Thyroid gland (tissue), 4 donors: ENCODE results near the gene GLA. TPM values are rescaled to one million over a fixed set of nuclear protein-coding genes. Genes with fewer than 3 reads are reported as not detected.

ENCODE experiments used
- DNase-seq, 2 donors: peaks; one replicate each; pipeline ENCODE4 v3.0.0-alpha.2; 2019
- H3K27ac ChIP-seq, 3 donors: fragments of 200-600 bp; sonication (generic); 1 replicate in 2 of 3; 2 replicates in 1 of 3; pipeline ENCODE4 v1.5.1; 2016 to 2019; ENCODE audit warnings: mild to moderate bottlenecking in 1 of 3, moderate library complexity in 1 of 3
- H3K27me3 ChIP-seq: fragments of 200-600 bp; sonication (generic); one replicate; pipeline ENCODE4 v1.5.1; 2019
- H3K36me3 ChIP-seq, 2 donors: fragments of 200-600 bp; sonication (generic); one replicate each; pipeline ENCODE4 v1.5.1; 2016 to 2019
- H3K4me1 ChIP-seq, 2 donors: fragments of 200-600 bp; sonication (generic); one replicate each; pipeline ENCODE4 v1.5.1; 2017 to 2019
- H3K4me3 ChIP-seq, 3 donors: fragments of 200-600 bp; sonication (generic); replicated peaks in 1 of 3; 1 replicate in 2 of 3; 2 replicates in 1 of 3; pipeline ENCODE4 v1.5.1; 2016; ENCODE audit warnings: mild to moderate bottlenecking in 1 of 3
- H3K9me3 ChIP-seq: fragments of 200-600 bp; sonication (generic); one replicate; pipeline ENCODE4 v1.5.1; 2017
- POLR2A ChIP-seq, 2 donors: fragments of 450-650 bp; IDR thresholded peaks; one replicate each; pipeline ENCODE4 v1.6.1; 2017; ENCODE audit warnings: antibody characterized with exemption in 2 of 2, mild to moderate bottlenecking in 2 of 2, moderate library complexity in 1 of 2
- WGBS, 2 donors: methylation state at CpG; one replicate each; pipeline ENCODE4 v1.1.5; 2017; 5-methylcytosine and 5-hydroxymethylcytosine counted together
- intact Hi-C: fragments of 100-400 bp; cut with DNase I; formaldehyde crosslinking; loops from one replicate; pipeline ENCODE4 v1.15.1; 2023
- total RNA-seq, 4 donors: library from RNA; depleted of rRNA; stranded (reverse); fragments of >200 nt; gene quantifications; one replicate each; pipeline ENCODE4 v1.2.3, GENCODE V29; 2016
- TF ChIP-seq, protein P1 (sequence below), 6 experiments: fragments of 200-600 bp in 3 of 6; fragments of 450-650 bp in 3 of 6; sonication (generic) in 3 of 6; IDR thresholded peaks; one replicate each; pipeline ENCODE4 v1.5.1; 2016 to 2019; ENCODE audit warnings: antibody characterized with exemption in 6 of 6, mild to moderate bottlenecking in 2 of 6, inconsistent platforms in 1 of 6, moderate library complexity in 1 of 6

GLA gene
- total RNA-seq, 4 donors from 2014 or later = 16.5 to 37.5 (median 26.8) TPM

DNA sequence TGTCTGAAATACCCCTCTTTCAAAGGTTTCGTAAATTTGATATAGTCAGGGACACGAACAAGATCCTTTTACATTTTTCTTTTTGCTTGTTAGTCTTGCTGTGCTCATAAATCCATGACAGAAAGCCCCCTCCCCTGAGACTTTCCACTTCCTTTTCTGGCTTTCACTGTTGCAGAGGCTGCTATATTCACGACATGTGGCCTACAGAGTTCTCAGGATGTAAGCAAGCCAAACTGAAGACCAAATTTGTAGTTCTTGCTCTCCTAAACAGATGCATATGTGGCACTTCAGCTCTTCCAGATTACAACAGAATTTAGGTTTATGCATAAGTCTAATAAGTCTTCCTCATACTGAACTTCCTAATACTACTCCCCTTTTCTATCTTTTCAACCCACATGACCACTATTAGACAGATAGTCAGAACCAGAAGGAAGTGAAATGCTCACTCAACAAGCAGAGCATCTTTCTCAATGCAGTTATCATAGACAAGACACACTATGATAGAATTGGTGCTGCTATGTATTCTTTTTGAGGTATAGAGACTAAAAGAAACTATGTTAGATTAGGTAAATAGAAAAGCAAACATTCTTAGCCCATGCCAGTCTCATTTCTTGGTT lies 36.7 kb downstream of the GLA start:
- WGBS, 2 donors = 57 to 69% methylated on average over 3 of the region's 3 CpGs
- TF ChIP-seq, protein P1, sequence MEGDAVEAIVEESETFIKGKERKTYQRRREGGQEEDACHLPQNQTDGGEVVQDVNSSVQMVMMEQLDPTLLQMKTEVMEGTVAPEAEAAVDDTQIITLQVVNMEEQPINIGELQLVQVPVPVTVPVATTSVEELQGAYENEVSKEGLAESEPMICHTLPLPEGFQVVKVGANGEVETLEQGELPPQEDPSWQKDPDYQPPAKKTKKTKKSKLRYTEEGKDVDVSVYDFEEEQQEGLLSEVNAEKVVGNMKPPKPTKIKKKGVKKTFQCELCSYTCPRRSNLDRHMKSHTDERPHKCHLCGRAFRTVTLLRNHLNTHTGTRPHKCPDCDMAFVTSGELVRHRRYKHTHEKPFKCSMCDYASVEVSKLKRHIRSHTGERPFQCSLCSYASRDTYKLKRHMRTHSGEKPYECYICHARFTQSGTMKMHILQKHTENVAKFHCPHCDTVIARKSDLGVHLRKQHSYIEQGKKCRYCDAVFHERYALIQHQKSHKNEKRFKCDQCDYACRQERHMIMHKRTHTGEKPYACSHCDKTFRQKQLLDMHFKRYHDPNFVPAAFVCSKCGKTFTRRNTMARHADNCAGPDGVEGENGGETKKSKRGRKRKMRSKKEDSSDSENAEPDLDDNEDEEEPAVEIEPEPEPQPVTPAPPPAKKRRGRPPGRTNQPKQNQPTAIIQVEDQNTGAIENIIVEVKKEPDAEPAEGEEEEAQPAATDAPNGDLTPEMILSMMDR (IDR thresholded peaks at IDR 0.05) = no peak
- TF ChIP-seq POLR2A (IDR thresholded peaks at IDR 0.05) = no peak

DNA sequence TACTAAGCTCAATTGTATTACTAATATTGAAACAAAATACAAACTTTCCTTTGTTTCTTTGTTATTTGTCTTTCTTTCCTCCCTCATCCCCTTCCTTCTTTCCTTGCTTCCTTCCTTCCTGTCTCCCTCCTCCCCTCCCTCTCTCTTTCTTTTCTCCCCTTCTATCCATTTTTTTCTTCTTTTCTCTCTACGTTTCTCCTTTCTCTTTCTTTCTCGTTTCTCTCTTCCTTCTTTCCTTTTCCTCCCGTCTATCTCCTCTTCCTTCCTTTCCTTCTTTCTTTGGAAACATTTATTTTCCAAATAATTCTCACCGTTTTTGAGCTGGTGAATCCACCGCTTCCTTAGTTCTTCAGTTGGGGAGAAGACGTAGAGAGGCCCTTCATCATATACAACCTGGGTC lies 38.0 kb downstream of the GLA start:
- H3K27ac ChIP-seq = no peak overlapping the region
- 74 to 79% methylated on average over 6 of the region's 6 CpGs for WGBS, 2 donors
- DNase-seq = no peak
- H3K9me3 ChIP-seq = no peaks in the 10 kb centered on the region
- intact Hi-C loops = no loop called here
- TF ChIP-seq, protein P1 (IDR thresholded peaks at IDR 0.05) = no peak
- no peak for TF ChIP-seq POLR2A (IDR thresholded peaks at IDR 0.05)
- no peak overlapping the region for H3K4me3 ChIP-seq
- H3K36me3 ChIP-seq = no peaks in the 10 kb centered on the region
- peaks cover 4% of the 10 kb centered on the region for H3K27me3 ChIP-seq
- no peaks in the 10 kb centered on the region for H3K4me1 ChIP-seq

More for the DNA sequence above, 36.7 kb downstream of the GLA start:
- Histone ChIP-seq H3K27me3 (peaks cover 2% of the 10 kb centered on the region), H3K4me3 (no peak overlapping the region), H3K4me1 (no peaks in the 10 kb centered on the region), H3K27ac (no peak overlapping the region), H3K9me3 (no peaks in the 10 kb centered on the region), H3K36me3 (no peaks in the 10 kb centered on the region)
- DNase-seq = no peak
- intact Hi-C loops = no loop called here

DNA sequence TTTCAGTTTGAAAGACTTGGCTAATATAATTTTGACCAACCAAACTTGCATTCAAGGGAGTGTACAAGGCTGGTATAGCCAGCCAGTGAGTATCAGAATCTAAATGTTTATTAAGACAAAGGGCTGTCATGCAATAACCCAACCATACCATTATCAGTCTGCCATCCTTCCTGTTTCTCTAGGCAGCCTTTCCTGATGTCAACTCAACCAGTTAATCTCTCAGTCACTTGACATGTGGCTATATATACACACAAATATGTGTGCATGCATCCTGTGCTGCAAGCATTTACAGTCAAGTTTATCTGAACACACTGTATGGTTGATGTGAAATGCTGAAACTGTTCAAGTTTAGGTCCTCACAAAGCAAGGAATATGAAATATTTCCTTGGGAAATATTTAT lies 38.9 kb downstream of the GLA start:
- no peaks in the 10 kb centered on the region for H3K4me1 ChIP-seq
- no peak for DNase-seq
- no peaks in the 10 kb centered on the region for H3K9me3 ChIP-seq
- no peaks in the 10 kb centered on the region for H3K36me3 ChIP-seq
- peaks cover 4% of the 10 kb centered on the region for H3K27me3 ChIP-seq
- no peak overlapping the region for H3K27ac ChIP-seq
- TF ChIP-seq, protein P1 (IDR thresholded peaks at IDR 0.05) = no peak
- TF ChIP-seq POLR2A (IDR thresholded peaks at IDR 0.05) = no peak
- no peak overlapping the region for H3K4me3 ChIP-seq
- intact Hi-C loops = no loop called here

GRCh38 chrX:101365301-101365795 lies 42.4 kb downstream of the GLA start:
- Histone ChIP-seq H3K27ac (no peak overlapping the region), H3K9me3 (no peaks in the 10 kb centered on the region), H3K27me3 (peaks cover 4% of the 10 kb centered on the region), H3K36me3 (no peaks in the 10 kb centered on the region), H3K4me1 (no peaks in the 10 kb centered on the region), H3K4me3 (no peak overlapping the region)
- 89 to 93% methylated on average over 1 of the region's 1 CpG for WGBS, 2 donors
- no peak for DNase-seq
- intact Hi-C loops = no loop called here
- TF ChIP-seq POLR2A (IDR thresholded peaks at IDR 0.05) = no peak
- TF ChIP-seq, protein P1 (IDR thresholded peaks at IDR 0.05) = no peak

DNA sequence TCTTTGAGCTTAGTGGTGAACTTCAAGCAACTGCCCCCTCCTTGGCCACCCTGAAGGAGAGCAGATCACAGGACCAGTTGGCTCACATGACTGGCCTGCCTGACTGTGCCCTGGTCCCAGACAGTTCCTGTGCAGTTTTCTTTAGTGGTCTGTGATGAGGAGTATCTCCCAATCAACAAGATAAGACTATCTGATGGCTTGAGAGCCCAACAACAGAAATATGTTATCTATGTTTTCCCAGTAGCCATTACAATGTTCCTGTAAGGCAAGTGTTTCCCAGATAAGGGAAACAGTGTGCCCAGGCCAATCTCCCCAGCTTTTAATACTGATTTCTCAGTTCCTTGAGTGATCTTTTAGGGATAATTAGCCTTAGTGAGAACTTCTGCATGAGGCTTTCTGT lies 45.0 kb downstream of the GLA start:
- H3K4me1 ChIP-seq = no peaks in the 10 kb centered on the region
- intact Hi-C loops = no loop called here
- H3K9me3 ChIP-seq = no peaks in the 10 kb centered on the region
- no peak for DNase-seq
- H3K27ac ChIP-seq = no peak overlapping the region
- TF ChIP-seq, protein P1 (IDR thresholded peaks at IDR 0.05) = no peak
- no peak for TF ChIP-seq POLR2A (IDR thresholded peaks at IDR 0.05)
- H3K4me3 ChIP-seq = no peak overlapping the region
- no peaks in the 10 kb centered on the region for H3K36me3 ChIP-seq
- H3K27me3 ChIP-seq = peaks cover 4% of the 10 kb centered on the region
